Measurements from ENCODE around the gene DACH1. TPM values are rescaled to one million over a fixed set of nuclear protein-coding genes. Genes with fewer than 3 reads are reported as not detected.

The DACH1 gene
- total RNA-seq, 1 donor from 2014 or later: 39.5 TPM

DNA sequence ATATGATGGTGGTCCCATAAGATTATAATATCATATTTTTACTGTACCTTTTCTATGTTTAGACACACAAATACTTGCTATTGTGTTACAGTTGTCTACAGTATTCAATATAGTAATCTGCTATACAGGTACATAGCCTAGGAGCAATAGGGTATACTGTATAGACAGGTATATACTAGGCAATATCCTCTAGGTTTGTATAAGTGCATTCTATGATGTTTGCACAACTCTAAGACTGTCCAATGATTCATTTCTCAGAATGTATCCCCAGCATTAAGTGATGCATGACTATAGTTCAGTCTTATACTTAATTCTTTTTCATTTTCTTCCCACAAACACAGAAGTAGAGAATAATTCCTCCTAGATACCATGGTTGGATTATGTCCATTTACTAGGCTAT lies 383.3 kb downstream of the DACH1 start:
- Mint-ChIP-seq H3K4me1 (ENCODE audit: unreplicated experiment) (no peaks in the 10 kb centered on the region), H3K27ac (no peak overlapping the region), H3K9me3 (no peaks in the 10 kb centered on the region), H3K4me3 (no peak overlapping the region), H3K27me3 (no peaks in the 10 kb centered on the region), H3K36me3 (peaks cover 20% of the 10 kb centered on the region)
- TF ChIP-seq, protein P1, sequence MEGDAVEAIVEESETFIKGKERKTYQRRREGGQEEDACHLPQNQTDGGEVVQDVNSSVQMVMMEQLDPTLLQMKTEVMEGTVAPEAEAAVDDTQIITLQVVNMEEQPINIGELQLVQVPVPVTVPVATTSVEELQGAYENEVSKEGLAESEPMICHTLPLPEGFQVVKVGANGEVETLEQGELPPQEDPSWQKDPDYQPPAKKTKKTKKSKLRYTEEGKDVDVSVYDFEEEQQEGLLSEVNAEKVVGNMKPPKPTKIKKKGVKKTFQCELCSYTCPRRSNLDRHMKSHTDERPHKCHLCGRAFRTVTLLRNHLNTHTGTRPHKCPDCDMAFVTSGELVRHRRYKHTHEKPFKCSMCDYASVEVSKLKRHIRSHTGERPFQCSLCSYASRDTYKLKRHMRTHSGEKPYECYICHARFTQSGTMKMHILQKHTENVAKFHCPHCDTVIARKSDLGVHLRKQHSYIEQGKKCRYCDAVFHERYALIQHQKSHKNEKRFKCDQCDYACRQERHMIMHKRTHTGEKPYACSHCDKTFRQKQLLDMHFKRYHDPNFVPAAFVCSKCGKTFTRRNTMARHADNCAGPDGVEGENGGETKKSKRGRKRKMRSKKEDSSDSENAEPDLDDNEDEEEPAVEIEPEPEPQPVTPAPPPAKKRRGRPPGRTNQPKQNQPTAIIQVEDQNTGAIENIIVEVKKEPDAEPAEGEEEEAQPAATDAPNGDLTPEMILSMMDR (conservative IDR thresholded peaks at IDR 0.05): no peak
- no peak for DNase-seq (ENCODE audit: extremely low spot score, unreplicated experiment)

DNA sequence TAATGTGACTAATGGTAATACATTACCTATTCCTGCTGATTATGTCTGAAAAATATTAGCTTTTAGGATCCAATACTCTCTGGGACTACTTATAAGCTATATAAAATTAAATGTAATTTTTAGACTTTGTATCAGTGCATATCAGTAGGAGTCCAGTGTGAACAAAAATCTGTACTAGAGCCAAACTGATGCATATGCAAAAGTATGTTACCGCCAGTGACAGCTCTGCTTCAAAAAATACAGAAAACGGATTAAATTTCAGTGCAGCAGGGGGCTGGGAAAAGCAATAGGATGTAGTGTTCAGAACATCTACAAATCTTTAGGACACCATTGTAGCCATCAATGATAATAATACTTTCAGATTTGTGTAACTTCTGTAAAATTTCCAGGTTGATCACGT lies 385.5 kb downstream of the DACH1 start:
- TF ChIP-seq, protein P1 (conservative IDR thresholded peaks at IDR 0.05): no peak
- Mint-ChIP-seq H3K27me3 (no peaks in the 10 kb centered on the region), H3K4me1 (ENCODE audit: unreplicated experiment) (no peaks in the 10 kb centered on the region), H3K4me3 (no peak overlapping the region), H3K27ac (no peak overlapping the region), H3K36me3 (peaks cover 21% of the 10 kb centered on the region), H3K9me3 (no peaks in the 10 kb centered on the region)
- DNase-seq (ENCODE audit: extremely low spot score, unreplicated experiment): no peak

DNA sequence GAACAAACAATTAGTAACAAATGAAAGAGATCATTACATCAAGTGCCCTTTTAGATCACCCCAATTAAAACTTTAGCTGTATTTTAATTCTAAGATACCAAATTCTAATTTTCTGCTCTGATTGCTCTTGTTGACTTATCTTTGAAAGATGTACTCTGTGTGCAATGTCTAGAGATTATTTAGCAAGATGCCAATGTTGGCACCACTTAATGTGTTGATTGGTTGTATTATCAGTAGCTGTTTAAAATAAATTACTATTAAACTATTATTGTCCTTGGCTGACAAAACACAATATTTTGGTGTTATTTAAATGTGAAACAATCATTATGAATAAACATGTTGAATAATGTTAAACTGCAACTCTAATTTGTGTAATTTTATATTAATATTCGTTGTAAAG lies 386.0 kb downstream of the DACH1 start:
- Mint-ChIP-seq H3K9me3 (no peaks in the 10 kb centered on the region), H3K4me1 (ENCODE audit: unreplicated experiment) (no peaks in the 10 kb centered on the region), H3K27me3 (no peaks in the 10 kb centered on the region), H3K27ac (no peak overlapping the region), H3K36me3 (peaks cover 21% of the 10 kb centered on the region), H3K4me3 (no peak overlapping the region)
- no peak for DNase-seq (ENCODE audit: extremely low spot score, unreplicated experiment)
- TF ChIP-seq, protein P1 (conservative IDR thresholded peaks at IDR 0.05): no peak

DNA sequence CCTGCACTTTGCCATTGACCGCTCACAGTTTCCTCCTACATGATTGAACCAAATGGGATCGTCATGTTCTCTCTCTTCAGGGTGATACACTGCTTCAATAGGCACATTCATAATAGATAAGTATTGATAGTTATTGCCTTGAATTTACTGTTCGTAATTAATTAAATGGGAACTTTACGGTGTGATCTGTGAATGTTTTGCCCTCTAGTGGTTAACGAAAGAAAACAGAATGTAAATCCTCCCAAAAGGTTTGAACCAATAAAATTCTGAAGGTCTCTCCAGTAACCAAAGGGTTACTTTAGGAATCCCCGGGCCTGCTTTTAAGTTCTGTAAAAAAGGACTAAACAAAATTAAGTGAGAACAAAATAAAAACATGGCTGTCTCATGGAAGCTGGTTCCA lies 389.3 kb downstream of the DACH1 start:
- Mint-ChIP-seq H3K36me3 (peaks cover 20% of the 10 kb centered on the region), H3K9me3 (no peaks in the 10 kb centered on the region), H3K4me3 (no peak overlapping the region), H3K27me3 (no peaks in the 10 kb centered on the region), H3K4me1 (ENCODE audit: unreplicated experiment) (peaks cover 15% of the 10 kb centered on the region), H3K27ac (no peak overlapping the region)
- TF ChIP-seq, protein P1 (conservative IDR thresholded peaks at IDR 0.05): peak; percentile 75
- no peak for DNase-seq (ENCODE audit: extremely low spot score, unreplicated experiment)

DNA sequence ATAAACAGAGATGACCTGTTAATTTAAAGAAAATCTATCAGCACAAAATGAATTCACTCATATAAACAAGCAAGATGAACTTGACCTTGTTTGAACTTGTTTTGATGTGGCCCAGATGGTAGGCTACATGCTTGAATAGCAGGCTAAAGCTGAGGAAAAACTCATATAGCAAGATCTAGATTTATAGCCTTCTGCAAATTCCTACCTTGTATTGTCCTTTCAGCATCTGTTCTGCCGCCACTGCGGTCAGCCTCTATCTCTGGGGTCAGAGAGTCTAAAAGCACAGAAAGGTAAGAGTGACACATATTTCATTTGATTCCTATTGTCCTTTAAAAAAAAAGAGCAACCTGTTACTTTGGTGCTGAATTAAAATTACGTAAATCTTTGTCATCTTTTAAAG lies 392.1 kb downstream of the DACH1 start:
- TF ChIP-seq, protein P1 (conservative IDR thresholded peaks at IDR 0.05): no peak
- DNase-seq (ENCODE audit: extremely low spot score, unreplicated experiment): no peak
- peaks cover 15% of the 10 kb centered on the region for H3K4me1 Mint-ChIP-seq (ENCODE audit: unreplicated experiment)
- H3K27ac Mint-ChIP-seq: peak overlapping the region; percentile 33
- H3K27me3 Mint-ChIP-seq: no peaks in the 10 kb centered on the region
- H3K36me3 Mint-ChIP-seq: peaks cover 36% of the 10 kb centered on the region
- peaks cover 6% of the 10 kb centered on the region for H3K9me3 Mint-ChIP-seq
- no peak overlapping the region for H3K4me3 Mint-ChIP-seq

DNA sequence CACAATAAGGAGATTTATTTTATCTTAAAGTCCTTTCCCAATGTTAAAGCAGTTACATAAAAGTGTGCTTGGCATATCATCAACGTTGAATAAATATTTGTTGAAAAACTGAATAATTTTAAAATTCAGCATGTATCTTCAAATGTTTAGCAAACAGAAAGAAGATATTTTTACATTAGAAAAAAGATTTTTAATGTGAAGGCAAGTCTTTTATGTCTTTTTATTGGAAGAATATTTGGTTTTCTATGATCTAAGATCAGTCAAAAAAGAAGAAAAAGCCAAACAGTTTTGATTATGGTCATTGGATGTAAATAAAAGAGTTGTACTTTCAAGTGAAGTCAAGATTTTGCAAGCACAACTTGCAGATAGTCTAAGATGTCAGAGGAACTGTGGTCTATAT lies 397.4 kb downstream of the DACH1 start:
- peaks cover 23% of the 10 kb centered on the region for H3K36me3 Mint-ChIP-seq
- no peak overlapping the region for H3K4me3 Mint-ChIP-seq
- no peaks in the 10 kb centered on the region for H3K27me3 Mint-ChIP-seq
- peaks cover 6% of the 10 kb centered on the region for H3K9me3 Mint-ChIP-seq
- no peak for DNase-seq (ENCODE audit: extremely low spot score, unreplicated experiment)
- TF ChIP-seq, protein P1 (conservative IDR thresholded peaks at IDR 0.05): no peak
- peaks cover 6% of the 10 kb centered on the region for H3K4me1 Mint-ChIP-seq (ENCODE audit: unreplicated experiment)
- no peak overlapping the region for H3K27ac Mint-ChIP-seq

Data from type B pancreatic cell (in vitro differentiated cells).